NB4 (cell line): ENCODE results near the gene ATF7IP2.

ENCODE experiments used
- DNase-seq: peaks from one replicate; pipeline ENCODE4 v3.0.0; 2010; ENCODE audit warnings: low read depth
- H3K4me3 ChIP-seq: one replicate; pipeline ENCODE4 v1.5.1; 2011; ENCODE audit warnings: mild to moderate bottlenecking, low read depth, low read length, moderate library complexity
- MAX ChIP-seq: IDR thresholded peaks from 2 replicates; pipeline ENCODE4 v1.6.1; 2011; ENCODE audit warnings: low read depth, low read length
- MYC ChIP-seq: IDR thresholded peaks from 2 replicates; pipeline ENCODE4 v1.6.1; 2011; ENCODE audit warnings: low read depth, low read length
- POLR2A ChIP-seq: IDR thresholded peaks from 2 replicates; pipeline ENCODE4 v1.6.1; 2011; ENCODE audit warnings: mild to moderate bottlenecking; ENCODE audit not compliant: insufficient read length; ENCODE audit errors: extremely low read depth
- TF ChIP-seq, protein P1 (sequence below): IDR thresholded peaks from one replicate; pipeline ENCODE4 v1.5.1; 2012; ENCODE audit warnings: low read depth, low read length

Gene ATF7IP2

GRCh38 chr16:10494343-10495030, 108.6 kb downstream of the ATF7IP2 start:
- no peak overlapping the region for H3K4me3 ChIP-seq
- DNase-seq, result no peak
- TF ChIP-seq, protein P1, sequence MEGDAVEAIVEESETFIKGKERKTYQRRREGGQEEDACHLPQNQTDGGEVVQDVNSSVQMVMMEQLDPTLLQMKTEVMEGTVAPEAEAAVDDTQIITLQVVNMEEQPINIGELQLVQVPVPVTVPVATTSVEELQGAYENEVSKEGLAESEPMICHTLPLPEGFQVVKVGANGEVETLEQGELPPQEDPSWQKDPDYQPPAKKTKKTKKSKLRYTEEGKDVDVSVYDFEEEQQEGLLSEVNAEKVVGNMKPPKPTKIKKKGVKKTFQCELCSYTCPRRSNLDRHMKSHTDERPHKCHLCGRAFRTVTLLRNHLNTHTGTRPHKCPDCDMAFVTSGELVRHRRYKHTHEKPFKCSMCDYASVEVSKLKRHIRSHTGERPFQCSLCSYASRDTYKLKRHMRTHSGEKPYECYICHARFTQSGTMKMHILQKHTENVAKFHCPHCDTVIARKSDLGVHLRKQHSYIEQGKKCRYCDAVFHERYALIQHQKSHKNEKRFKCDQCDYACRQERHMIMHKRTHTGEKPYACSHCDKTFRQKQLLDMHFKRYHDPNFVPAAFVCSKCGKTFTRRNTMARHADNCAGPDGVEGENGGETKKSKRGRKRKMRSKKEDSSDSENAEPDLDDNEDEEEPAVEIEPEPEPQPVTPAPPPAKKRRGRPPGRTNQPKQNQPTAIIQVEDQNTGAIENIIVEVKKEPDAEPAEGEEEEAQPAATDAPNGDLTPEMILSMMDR, result no peak
- TF ChIP-seq MYC (no peak), POLR2A (no peak), MAX (no peak)

DNA sequence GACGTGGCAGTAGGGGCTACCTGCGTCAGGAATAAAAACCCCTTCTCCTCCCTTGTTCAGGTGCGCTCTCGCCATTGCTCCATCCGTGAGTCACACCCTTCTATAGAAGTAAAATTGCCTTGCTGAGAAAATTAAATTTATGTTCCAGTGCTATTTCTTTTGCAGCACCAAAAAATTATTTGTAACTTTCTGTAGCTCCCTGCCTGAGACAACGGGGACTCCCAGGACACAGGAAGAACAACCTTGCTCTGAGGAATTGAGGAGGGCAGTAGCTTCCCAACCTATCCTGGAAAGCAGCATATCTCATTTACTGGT, 109.1 kb downstream of the ATF7IP2 start:
- TF ChIP-seq MAX, result no peak
- TF ChIP-seq MYC, result no peak
- TF ChIP-seq POLR2A, result no peak
- TF ChIP-seq, protein P1, result no peak
- no peak overlapping the region for H3K4me3 ChIP-seq
- DNase-seq, result no peak

DNA sequence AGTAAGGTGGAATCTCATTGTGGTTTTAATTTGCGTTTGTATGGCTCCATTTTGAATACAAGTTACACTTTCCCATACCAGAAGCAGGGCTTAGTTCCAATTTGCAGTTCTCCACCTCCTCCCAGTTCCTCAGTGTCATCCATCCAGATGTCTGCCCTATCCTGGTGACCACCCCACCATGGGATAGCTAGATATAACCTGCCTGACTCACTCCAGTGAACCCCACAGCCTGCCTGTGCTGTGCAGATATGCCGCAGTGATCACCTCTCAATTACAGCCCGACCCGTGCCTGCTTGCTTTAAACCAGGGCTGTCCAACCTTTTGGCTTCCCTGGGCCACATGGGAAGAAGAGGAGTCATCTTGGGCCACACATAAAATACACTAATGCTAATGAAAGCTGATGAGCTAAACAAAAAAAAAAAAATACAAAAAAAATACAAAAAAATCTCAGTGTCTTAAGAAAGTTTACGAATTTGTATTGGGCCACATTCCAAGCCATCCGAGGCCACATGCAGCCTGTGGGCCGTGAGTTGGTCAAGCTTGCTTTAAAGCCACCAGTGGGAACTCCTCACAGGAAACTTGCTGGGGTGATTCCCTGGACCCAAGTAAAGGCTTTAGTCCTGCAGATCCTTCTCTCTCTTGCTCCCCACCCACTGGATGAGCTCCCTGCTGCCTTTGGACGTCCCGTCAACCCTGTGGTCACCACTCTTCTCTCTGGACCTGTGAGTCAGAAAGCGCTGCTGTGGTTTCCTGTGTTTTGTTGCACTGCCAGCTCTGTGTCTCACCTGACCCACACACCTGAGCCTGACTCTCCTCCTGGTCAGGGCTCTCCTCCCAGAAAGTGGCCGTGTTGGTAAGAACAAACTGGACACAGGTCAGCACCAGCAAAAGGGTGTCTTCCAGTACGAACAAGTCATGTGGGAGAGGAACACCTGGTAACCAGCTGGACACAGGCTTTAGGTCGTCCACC, 111.6 kb downstream of the ATF7IP2 start:
- H3K4me3 ChIP-seq, result no peak overlapping the region
- DNase-seq, result peak; percentile 12
- TF ChIP-seq, protein P1, result no peak
- no peak for TF ChIP-seq MYC
- TF ChIP-seq MAX, result no peak
- TF ChIP-seq POLR2A, result no peak

DNA sequence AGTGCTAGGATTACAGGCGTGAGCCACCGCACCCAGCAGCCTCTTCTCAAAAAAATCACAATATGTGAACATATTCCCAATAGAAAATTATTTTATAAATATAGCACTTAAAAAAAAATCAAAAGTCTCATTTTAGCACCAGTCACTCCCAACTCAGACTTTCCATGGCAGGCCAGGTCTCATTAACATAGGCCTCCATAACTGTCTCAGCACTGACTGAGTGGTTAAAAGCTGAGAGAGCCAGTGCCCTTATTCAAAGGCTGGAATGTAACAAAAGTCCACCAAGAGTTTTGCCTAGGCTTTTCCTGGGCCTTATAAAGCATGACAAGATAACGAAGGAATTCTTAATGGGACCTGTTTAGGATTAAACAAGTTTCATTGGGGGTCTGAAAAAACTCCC, 114.7 kb downstream of the ATF7IP2 start:
- H3K4me3 ChIP-seq, result no peak overlapping the region
- no peak for DNase-seq
- TF ChIP-seq MAX (no peak), POLR2A (no peak), MYC (no peak)
- TF ChIP-seq, protein P1, result no peak

GRCh38 chr16:10501016-10501607, 115.3 kb downstream of the ATF7IP2 start:
- DNase-seq, result peak; percentile 32
- H3K4me3 ChIP-seq, result no peak overlapping the region
- TF ChIP-seq MAX (no peak), POLR2A (no peak), MYC (no peak)
- TF ChIP-seq, protein P1, result no peak
